GM12872 (cell line): Measurements from ENCODE around the gene CYP3A7.

Source experiments
- TF ChIP-seq, protein P1 (sequence below): IDR thresholded peaks from 3 replicates; pipeline ENCODE4 v1.5.1; 2011; ENCODE audit warnings: low read depth, mild to moderate bottlenecking, low read length, moderate library complexity; ENCODE audit not compliant: insufficient read depth

CYP3A7 gene

DNA sequence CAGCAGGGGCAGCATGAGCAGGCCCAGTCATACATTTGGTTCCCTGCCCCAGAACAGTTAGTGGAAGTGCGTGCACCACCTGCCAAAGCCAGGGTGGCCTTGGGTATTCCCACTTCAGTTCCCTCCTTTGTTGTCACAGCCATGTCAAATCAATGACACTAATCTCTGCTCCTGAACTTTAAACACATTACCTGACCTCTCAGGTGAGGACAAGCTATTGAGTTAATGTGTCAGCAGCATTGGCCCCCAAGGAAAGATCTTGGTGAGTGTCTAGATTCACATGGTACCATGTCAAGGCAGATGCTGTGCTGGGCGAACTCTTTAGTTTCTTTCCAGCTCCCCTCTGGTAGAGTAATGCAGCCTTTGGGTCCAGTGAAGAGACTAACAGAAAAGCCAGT, 57.3 kb downstream of the CYP3A7 start:
- TF ChIP-seq, protein P1, sequence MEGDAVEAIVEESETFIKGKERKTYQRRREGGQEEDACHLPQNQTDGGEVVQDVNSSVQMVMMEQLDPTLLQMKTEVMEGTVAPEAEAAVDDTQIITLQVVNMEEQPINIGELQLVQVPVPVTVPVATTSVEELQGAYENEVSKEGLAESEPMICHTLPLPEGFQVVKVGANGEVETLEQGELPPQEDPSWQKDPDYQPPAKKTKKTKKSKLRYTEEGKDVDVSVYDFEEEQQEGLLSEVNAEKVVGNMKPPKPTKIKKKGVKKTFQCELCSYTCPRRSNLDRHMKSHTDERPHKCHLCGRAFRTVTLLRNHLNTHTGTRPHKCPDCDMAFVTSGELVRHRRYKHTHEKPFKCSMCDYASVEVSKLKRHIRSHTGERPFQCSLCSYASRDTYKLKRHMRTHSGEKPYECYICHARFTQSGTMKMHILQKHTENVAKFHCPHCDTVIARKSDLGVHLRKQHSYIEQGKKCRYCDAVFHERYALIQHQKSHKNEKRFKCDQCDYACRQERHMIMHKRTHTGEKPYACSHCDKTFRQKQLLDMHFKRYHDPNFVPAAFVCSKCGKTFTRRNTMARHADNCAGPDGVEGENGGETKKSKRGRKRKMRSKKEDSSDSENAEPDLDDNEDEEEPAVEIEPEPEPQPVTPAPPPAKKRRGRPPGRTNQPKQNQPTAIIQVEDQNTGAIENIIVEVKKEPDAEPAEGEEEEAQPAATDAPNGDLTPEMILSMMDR, result no peak

DNA sequence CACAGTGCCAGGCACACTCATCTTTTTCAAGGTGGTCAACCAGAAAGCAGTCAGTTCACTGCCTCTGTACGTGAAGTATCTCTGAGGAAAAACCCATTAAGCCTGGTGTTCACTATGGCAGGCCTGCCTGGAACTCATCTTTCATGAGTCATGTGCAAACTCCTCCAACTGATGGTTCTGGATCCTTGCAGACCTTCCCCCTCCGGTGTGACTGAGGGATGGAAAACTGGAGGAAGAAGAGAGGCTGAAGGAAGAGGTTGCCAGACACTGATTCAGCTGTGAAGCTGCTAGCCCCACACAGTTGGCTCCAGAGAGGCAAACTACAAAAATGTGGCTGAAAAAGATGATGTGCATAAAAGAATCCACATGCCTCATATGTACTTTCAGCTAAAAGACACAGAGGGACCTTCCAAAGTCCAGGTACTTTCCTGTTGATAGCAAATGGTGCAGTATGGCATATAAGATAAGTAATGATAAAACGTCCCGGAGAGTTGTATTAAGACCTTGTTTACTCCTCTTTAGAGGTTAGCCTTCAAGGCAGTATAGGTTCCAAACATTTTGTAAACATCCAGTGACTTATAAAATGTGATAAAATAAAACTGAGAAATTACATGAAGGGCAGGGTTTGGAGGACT, 57.9 kb downstream of the CYP3A7 start:
- TF ChIP-seq, protein P1, result no peak

DNA sequence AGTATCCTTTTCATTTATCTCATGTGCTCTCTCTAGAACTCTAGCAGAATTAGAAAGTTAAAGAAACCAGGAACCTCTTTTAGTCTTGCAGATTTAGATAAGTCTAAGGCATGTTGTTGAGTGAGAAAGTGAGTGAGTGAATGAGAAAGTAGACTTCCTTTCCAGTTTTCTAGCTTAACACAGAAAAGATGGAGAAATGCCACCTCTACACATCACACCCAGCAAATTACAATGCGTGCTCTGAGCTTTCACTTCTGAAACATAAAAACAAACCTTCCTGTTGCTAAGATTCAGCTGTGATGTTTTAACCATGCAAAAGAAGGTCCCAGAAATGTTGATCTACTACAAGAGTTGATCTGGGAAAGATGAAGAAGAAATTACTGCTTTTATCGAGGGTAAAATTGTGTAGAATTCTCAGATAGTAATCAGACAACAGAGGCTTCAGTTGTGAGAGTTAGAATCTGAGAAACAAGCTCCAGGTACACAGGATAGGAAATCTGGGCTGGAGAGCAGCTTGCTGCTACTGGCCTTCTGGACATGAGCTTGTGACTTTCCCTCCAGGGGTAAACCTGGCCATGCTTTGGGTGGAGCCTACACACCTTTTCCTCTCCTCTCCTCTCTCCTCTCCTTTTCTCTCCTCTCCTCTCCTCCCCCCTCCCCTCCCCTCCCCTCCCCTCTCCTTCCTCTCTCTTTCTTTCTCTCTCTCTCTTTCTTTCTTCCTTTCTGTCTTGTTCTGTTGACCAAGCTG, 59.8 kb downstream of the CYP3A7 start:
- TF ChIP-seq, protein P1, result no peak

DNA sequence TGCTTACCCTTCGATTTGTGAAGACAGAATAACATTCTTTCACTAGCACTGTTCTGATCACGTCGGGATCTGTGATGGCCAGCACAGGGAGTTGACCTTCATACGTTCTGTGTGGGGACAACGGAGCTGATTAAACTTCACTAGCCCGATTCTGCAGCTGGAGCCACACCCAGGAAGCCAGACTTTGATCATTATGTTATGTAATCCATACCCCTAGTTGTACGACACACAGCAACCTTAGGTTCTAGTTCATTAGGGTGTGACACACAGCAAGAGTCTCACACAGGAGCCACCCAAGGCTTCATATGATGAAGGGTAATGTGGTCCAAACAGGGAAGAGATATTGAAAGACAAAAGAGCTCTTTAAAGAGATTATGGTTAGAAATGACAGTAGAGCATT, 62.4 kb downstream of the CYP3A7 start:
- TF ChIP-seq, protein P1, result no peak

DNA sequence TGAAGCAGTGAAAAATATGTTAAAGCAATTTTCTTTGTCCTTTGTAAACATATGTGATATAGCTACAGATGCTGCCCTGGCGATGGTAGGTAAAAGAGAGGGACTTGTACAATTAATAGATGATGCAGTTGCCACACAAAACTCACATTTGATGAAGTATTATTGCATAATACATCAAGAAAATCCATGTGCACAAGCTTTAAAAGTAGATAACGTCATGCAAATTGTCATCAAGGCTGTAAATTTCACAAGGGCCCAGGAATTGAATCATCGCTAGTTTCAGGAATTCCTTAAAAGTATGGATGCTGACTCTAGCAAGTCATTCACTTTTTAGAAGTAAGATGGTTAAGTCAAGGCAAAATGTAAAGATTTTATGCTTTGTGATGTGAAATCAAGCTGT, 65.2 kb downstream of the CYP3A7 start:
- TF ChIP-seq, protein P1, result no peak

DNA sequence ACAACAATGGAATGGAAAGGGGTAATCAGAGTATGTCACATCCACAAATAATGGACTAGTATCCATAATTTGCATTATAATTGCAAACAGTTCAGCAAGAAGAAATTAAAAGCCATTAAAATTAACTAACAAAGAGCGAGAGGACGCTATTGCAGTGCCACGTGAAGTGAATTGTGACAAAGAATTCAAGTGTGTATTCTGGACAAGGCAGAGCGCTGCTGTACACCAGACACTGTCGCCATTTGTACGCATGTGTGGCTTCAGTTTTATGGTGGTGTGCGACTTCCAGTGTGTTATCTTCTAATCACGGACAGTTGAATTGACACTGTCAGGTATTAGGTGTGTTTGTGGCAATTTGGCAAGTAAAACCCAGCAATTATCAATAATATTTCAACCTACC, 66.5 kb downstream of the CYP3A7 start:
- TF ChIP-seq, protein P1, result no peak

DNA sequence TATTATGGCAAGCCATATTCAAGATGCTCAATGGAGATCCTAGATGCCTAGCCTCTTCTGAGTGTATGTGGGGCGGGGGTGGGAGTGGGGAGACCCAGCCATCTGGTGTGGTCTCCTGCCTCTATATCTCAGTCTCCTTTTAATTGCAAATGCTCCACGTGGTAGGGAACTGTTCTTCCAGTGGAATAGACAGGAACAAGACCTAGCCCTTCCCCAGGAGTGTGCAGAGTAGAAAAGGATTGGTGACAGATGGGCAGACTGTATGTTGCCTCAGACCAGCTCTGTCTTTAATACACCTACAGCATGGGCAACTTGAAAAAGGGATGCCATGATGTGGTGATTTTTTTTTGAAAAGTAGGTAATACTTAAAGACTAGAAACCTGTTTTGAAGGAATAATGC, 67.8 kb downstream of the CYP3A7 start:
- TF ChIP-seq, protein P1, result no peak
